CD4-positive, alpha-beta memory T cell (primary cell): Measurements from ENCODE around the gene MRPS14. TPM values are rescaled to one million over a fixed set of nuclear protein-coding genes. Genes with fewer than 3 reads are reported as not detected.

ENCODE experiments used
- CTCF ChIA-PET: fragments of 350-600 bp; sonication (Branson Sonifier 250); formaldehyde crosslinking; loops from one replicate; lab custom pipeline; 2021; ENCODE audit warnings: inconsistent platforms; ENCODE audit not compliant: partially characterized antibody; lab: Charles Lee
- POLR2A ChIA-PET: fragments of 350-600 bp; sonication (Branson Sonifier 250); formaldehyde crosslinking; loops from one replicate; lab custom pipeline; 2021; ENCODE audit not compliant: partially characterized antibody; lab: Charles Lee
- DNase-seq, 5 donors: peaks; one replicate each; pipeline versions ENCODE4 v3.0.0 to v3.0.0-alpha.2; 2020 to 2022; ENCODE audit warnings: mixed read lengths in 1 of 5
- H3K27ac ChIP-seq: one replicate; pipeline ENCODE4 v1.7.0; 2013; ENCODE audit warnings: low read depth, low read length
- H3K27me3 ChIP-seq: 2 replicates; pipeline ENCODE4 v1.7.0; 2013; ENCODE audit warnings: mild to moderate bottlenecking, low read length, moderate library complexity; ENCODE audit not compliant: insufficient read depth
- H3K36me3 ChIP-seq: 2 replicates; pipeline ENCODE4 v1.7.0; 2013; ENCODE audit warnings: mild to moderate bottlenecking, low read length, moderate library complexity; ENCODE audit not compliant: insufficient read depth
- H3K4me1 ChIP-seq: 2 replicates; pipeline ENCODE4 v1.7.0; 2013; ENCODE audit warnings: mild to moderate bottlenecking, low read length, moderate library complexity; ENCODE audit not compliant: insufficient read depth
- H3K4me3 ChIP-seq, 2 donors: one replicate each; pipeline ENCODE4 v1.7.0; 2013; ENCODE audit warnings: low read length in 2 of 2, mild to moderate bottlenecking in 1 of 2
- H3K9me3 ChIP-seq, 2 donors: one replicate each; pipeline ENCODE4 v1.7.0; 2013; ENCODE audit warnings: low read length in 2 of 2, control low read depth in 1 of 2; ENCODE audit not compliant: control insufficient read depth in 1 of 2
- H3K27ac Mint-ChIP-seq, 7 donors: one replicate each; pipeline ENCODE4 v1.8.0; 2020 to 2021; ENCODE audit warnings: mixed read lengths in 7 of 7, mild to moderate bottlenecking in 6 of 7, inconsistent platforms in 3 of 7, moderate library complexity in 3 of 7
- H3K27me3 Mint-ChIP-seq, 2 donors: one replicate each; pipeline ENCODE4 v1.8.0; 2020 to 2021; ENCODE audit warnings: mixed read lengths in 2 of 2
- H3K36me3 Mint-ChIP-seq, 2 donors: one replicate each; pipeline ENCODE4 v1.8.0; 2020 to 2021; ENCODE audit warnings: mixed read lengths in 2 of 2, inconsistent platforms in 1 of 2, mild to moderate bottlenecking in 1 of 2
- H3K4me1 Mint-ChIP-seq, 4 donors: one replicate each; pipeline ENCODE4 v1.8.0; 2020 to 2021; ENCODE audit warnings: mixed read lengths in 4 of 4, mild to moderate bottlenecking in 1 of 4
- H3K4me3 Mint-ChIP-seq, 8 donors: one replicate each; pipeline ENCODE4 v1.8.0; 2020 to 2021; ENCODE audit warnings: mixed read lengths in 8 of 8, mild to moderate bottlenecking in 7 of 8, moderate library complexity in 6 of 8, inconsistent platforms in 3 of 8
- H3K9me3 Mint-ChIP-seq, 8 donors: one replicate each; pipeline ENCODE4 v1.8.0; 2020 to 2021; ENCODE audit warnings: mixed read lengths in 8 of 8, mild to moderate bottlenecking in 5 of 8, inconsistent platforms in 3 of 8, moderate library complexity in 1 of 8
- intact Hi-C: fragments of 100-400 bp; cut with micrococcal nuclease; formaldehyde crosslinking; loops from one replicate; pipeline ENCODE4 v1.15.1; 2023
- polyA plus RNA-seq, 2 donors: library from polyadenylated mRNA; unstranded; fragments of 300-500 nt; fragmentation: Illumina TruSeq; gene quantifications; one replicate each; pipeline ENCODE4 v1.2.3, GENCODE V29; 2021
- total RNA-seq, 2 experiments: library from RNA; stranded (reverse); gene quantifications; one replicate each; pipeline ENCODE4 v1.2.3, GENCODE V29; 2021

Gene MRPS14
- total and polyA plus RNA-seq, 4 experiments from 2014 or later = 39.3 to 62.6 (median 49.9) TPM

GRCh38 chr1:175005085-175005783 is 18.0 kb downstream of the MRPS14 start:
- DNase-seq = no peak
- Histone ChIP-seq H3K4me1 (peaks cover 41% of the 10 kb centered on the region), H3K9me3 (no peaks in the 10 kb centered on the region), H3K27ac (no peak overlapping the region), H3K4me3 (no peak overlapping the region), H3K36me3 (peaks cover 36% of the 10 kb centered on the region), H3K27me3 (no peaks in the 10 kb centered on the region)
- peaks cover 41 to 55% (median 46%) of the 10 kb centered on the region in 4 donors for H3K4me1 Mint-ChIP-seq
- H3K27me3 Mint-ChIP-seq = no peaks in the 10 kb centered on the region
- ChIA-PET CTCF (interaction anchor here (2.7 kb wide), 1 partner anchor 18 kb away, joined by 8 read pairs; the partner anchor contains the start of gene MRPS14), POLR2A (interaction anchor here (0.9 to 5.8 kb wide), 2 partner anchors 18 to 1530 kb away, joined by 4 to 52 read pairs; partner anchors contain the start of gene MRPS14)
- intact Hi-C loops = no loop called here
- H3K27ac Mint-ChIP-seq = peak overlapping the region in 6 of 7 donors; percentile 1 to 85 (median 34)
- peak overlapping the region in 1 of 8 donors; percentile 5 for H3K4me3 Mint-ChIP-seq
- H3K36me3 Mint-ChIP-seq = peaks cover 19 to 43% of the 10 kb centered on the region in 2 donors
- no peaks in the 10 kb centered on the region for H3K9me3 Mint-ChIP-seq

GRCh38 chr1:175003521-175003920 is 19.7 kb downstream of the MRPS14 start:
- H3K4me1 ChIP-seq = peaks cover 46% of the 10 kb centered on the region
- Mint-ChIP-seq H3K27ac (peak overlapping the region; percentile 9 to 85 (median 58)), H3K4me3 (peak overlapping the region in 6 of 8 donors; percentile 3 to 42 (median 27)), H3K9me3 (no peaks in the 10 kb centered on the region), H3K27me3 (no peaks in the 10 kb centered on the region), H3K4me1 (peaks cover 36 to 55% (median 41%) of the 10 kb centered on the region in 4 donors), H3K36me3 (peaks cover 8 to 34% of the 10 kb centered on the region in 2 donors)
- ChIA-PET CTCF (interaction anchor here (0.9 to 2.7 kb wide), 5 partner anchors 9 to 148 kb away, joined by 3 to 8 read pairs (median 4); partner anchors contain the start of gene MRPS14), POLR2A (interaction anchor here (0.6 to 5.8 kb wide), 3 partner anchors 20 to 808 kb away, joined by 3 to 52 read pairs (median 3); partner anchors contain the start of gene MRPS14)
- H3K27me3 ChIP-seq = no peaks in the 10 kb centered on the region
- H3K4me3 ChIP-seq = no peak overlapping the region
- no peak for DNase-seq
- no peaks in the 10 kb centered on the region for H3K9me3 ChIP-seq
- intact Hi-C loops = no loop called here
- peaks cover 22% of the 10 kb centered on the region for H3K36me3 ChIP-seq
- H3K27ac ChIP-seq = no peak overlapping the region

GRCh38 chr1:175002910-175003517 is 20.2 kb downstream of the MRPS14 start:
- intact Hi-C loops = no loop called here
- H3K36me3 Mint-ChIP-seq = peaks cover 3 to 29% of the 10 kb centered on the region in 2 donors
- no peak overlapping the region for H3K27ac ChIP-seq
- no peak for DNase-seq
- ChIA-PET POLR2A (interaction anchor here (0.6 to 5.8 kb wide), 4 partner anchors 21 to 204 kb away, joined by 3 to 52 read pairs (median 3); partner anchors contain the start of gene MRPS14), CTCF (interaction anchor here (0.9 to 2.7 kb wide), 5 partner anchors 9 to 149 kb away, joined by 3 to 8 read pairs (median 4); partner anchors contain the start of gene MRPS14)
- H3K9me3 ChIP-seq = no peaks in the 10 kb centered on the region
- peaks cover 34 to 52% (median 41%) of the 10 kb centered on the region in 4 donors for H3K4me1 Mint-ChIP-seq
- peak overlapping the region in 6 of 7 donors; percentile 37 to 85 (median 62) for H3K27ac Mint-ChIP-seq
- H3K4me1 ChIP-seq = peaks cover 51% of the 10 kb centered on the region
- H3K4me3 Mint-ChIP-seq = peak overlapping the region in 7 of 8 donors; percentile 3 to 42 (median 35)
- no peaks in the 10 kb centered on the region for H3K9me3 Mint-ChIP-seq
- peaks cover 17% of the 10 kb centered on the region for H3K36me3 ChIP-seq
- H3K27me3 ChIP-seq = no peaks in the 10 kb centered on the region
- no peaks in the 10 kb centered on the region for H3K27me3 Mint-ChIP-seq
- H3K4me3 ChIP-seq = no peak overlapping the region

GRCh38 chr1:175000697-175001187 is 22.5 kb downstream of the MRPS14 start:
- CTCF ChIA-PET = interaction anchor here (0.7 to 2.2 kb wide), 7 partner anchors 20 to 201 kb away, joined by 3 to 7 read pairs (median 5); partner anchors contain the start of gene MRPS14

GRCh38 chr1:174999936-175000696 is 23.1 kb downstream of the MRPS14 start, which contains the start of gene CACYBP:
Gene CACYBP (plus strand): TSS chr1:174999947. CDS start chr1:175000181, 234 bp downstream.
- intact Hi-C loops = loop anchor here (1.0 to 10.0 kb wide), 11 partner anchors 23 to 1525 kb away; partner anchors contain the start of genes CENPL, DARS2, KLHL20 and MRPS14
- peak in 2 of 5 donors; percentile 24 to 51 for DNase-seq
- Histone ChIP-seq H3K27ac (peak within 1 kb of the TSS; percentile 99), H3K27me3 (no peaks in the 10 kb centered on the region), H3K4me1 (peaks cover 55% of the 10 kb centered on the region), H3K9me3 (no peaks in the 10 kb centered on the region), H3K4me3 (peak within 1 kb of the TSS; percentile 42 to 63), H3K36me3 (no peaks in the 10 kb centered on the region)
- POLR2A ChIA-PET = interaction anchor here (0.7 to 5.1 kb wide), 28 partner anchors 11 to 1523 kb away, joined by 3 to 315 read pairs (median 10); partner anchors contain the start of genes CENPL, DARS2, GAS5 and KIAA0040
- CTCF ChIA-PET = interaction anchor here (0.7 to 5.0 kb wide), 16 partner anchors 16 to 231 kb away, joined by 3 to 55 read pairs (median 6); partner anchors contain the start of gene MRPS14
- H3K36me3 Mint-ChIP-seq = peaks cover 0 to 8% of the 10 kb centered on the region in 2 donors
- peak within 1 kb of the TSS in 1 of 8 donors; percentile 99 for H3K4me3 Mint-ChIP-seq
- peak within 1 kb of the TSS in 2 of 7 donors; percentile 97 to 98 for H3K27ac Mint-ChIP-seq
- no peaks in the 10 kb centered on the region for H3K9me3 Mint-ChIP-seq
- peaks cover 26 to 46% (median 39%) of the 10 kb centered on the region in 4 donors for H3K4me1 Mint-ChIP-seq
- H3K27me3 Mint-ChIP-seq = no peaks in the 10 kb centered on the region

More at GRCh38 chr1:175000697-175001187, 22.5 kb downstream of the MRPS14 start:
- POLR2A ChIA-PET = interaction anchor here (0.5 to 5.1 kb wide), 17 partner anchors 11 to 1524 kb away, joined by 3 to 315 read pairs (median 26); partner anchors contain the start of genes GAS5, KIAA0040, MRPS14 and PRDX6
- Mint-ChIP-seq H3K9me3 (no peaks in the 10 kb centered on the region), H3K36me3 (peaks cover 0 to 14% of the 10 kb centered on the region in 2 donors), H3K27ac (peak overlapping the region in 2 of 7 donors; percentile 97 to 98), H3K4me3 (peak overlapping the region in 1 of 8 donors; percentile 99), H3K27me3 (no peaks in the 10 kb centered on the region), H3K4me1 (peaks cover 32 to 52% (median 45%) of the 10 kb centered on the region in 4 donors)
- Histone ChIP-seq H3K27ac (peak overlapping the region; percentile 99), H3K4me3 (peak overlapping the region; percentile 24 to 63), H3K9me3 (no peaks in the 10 kb centered on the region), H3K27me3 (no peaks in the 10 kb centered on the region), H3K4me1 (peaks cover 55% of the 10 kb centered on the region), H3K36me3 (no peaks in the 10 kb centered on the region)
- peak in 1 of 5 donors; percentile 13 for DNase-seq
- intact Hi-C loops = no loop called here
